Measurements from ENCODE around the gene HECA.
"Not testable (repeated sequence)": the region's sequence is repeated elsewhere in the genome, so short reads cannot be mapped to it uniquely, and the experiment has no call there.

HECA gene

DNA sequence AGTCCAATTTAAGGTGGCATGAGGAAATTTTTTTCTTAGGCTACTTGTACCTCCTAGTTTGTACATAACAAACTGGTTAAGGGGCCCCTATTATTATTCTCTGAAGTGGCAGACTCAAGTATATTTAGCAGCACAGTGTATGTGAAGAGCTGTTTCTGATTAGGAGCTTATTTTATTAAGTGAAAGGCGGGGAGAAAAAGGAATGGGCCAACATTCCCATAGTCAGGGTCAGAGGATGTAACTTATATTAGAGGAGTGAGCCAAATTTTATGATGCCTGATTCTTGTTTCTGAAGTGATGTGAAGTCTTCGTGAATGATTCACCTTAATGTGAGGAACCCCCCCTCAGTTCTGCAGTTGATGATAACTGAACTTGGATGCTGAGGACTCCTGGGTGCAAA lies 2.8 kb downstream of the HECA start:
- DNase-seq = no peak

DNA sequence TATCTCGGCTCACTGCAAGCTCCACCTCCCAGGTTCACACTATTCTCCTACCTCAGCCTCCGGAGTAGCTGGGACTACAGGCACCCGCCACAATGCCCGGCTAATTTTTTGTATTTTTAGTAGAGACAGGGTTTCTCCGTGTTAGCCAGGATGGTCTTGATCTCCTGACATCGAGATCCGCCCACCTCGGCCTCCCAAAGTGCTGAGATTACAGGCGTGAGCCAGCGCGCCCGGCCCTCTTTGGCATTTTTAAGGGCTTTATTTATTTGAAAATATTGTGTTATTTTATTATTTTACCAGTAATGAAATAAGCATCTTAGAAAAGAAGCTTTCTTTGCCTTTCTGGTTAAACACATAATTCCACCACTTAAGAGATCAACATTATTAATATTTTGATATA lies 6.0 kb downstream of the HECA start:
- DNase-seq = not testable (repeated sequence)

DNA sequence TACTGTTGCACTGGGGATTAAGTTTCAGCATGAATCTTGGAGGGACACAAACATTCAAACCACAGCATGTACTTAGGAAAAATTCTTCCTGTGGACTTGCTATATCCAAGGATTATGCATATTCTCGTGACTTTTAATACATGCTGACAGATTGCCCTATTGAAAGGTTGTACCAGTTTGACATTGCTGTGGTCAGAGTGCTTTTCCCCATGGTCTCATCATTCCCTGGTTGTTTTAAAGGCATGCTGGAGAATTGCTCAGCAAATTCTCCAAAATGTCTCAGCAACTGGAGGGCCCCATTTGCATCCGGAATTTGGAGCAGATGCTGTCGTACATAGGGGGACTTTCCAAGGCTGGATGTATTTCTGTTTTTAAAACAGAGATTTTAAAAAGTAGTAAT lies 7.4 kb downstream of the HECA start:
- DNase-seq = no peak

DNA sequence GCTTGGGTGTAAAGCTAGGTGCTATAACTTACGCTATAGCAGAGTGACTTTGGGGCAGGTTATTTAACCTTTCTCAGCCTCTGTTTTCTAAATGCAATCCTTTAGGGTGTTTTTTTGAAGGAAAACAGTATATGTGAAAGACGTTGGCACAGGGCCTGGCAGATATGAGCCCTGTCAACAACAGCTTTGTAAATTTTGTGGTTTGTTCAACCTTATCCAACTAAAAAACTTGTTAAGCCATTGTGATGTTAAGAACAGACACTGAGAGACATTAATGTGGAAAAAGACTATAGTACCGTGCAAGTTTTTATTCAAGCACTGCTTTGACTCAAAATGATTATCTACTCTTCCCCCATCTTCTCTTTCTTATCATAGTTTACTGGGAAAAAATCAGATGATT lies 8.2 kb downstream of the HECA start:
- DNase-seq = no peak

DNA sequence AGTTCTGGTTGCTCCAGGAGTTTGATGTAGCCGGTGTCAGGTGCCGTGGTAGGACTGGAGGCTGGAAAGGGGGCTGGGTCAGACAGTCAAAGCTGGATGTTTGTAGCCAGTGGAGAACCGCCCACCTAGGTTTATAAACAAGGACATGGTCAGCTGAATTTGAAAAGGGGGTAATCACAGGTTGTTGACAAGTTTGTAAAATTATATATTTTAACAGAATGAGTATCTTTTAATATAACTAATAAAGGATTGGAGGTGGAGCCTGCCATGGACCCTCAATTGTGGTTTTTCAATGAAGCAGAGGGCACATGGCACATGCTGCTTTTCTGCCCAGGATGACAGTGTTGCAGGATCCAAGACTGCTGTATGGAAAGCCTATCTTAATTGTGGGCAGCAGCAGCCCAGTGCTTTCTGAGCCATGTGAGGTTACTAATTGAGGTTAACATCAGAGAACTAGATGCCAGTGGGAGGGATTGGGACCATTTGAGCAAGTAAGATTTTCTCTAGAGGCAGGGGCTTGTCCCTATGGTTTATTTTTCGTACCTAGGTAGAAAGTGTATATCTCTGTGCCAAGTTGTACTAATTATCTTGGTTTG lies 9.7 kb downstream of the HECA start:
- DNase-seq = no peak

DNA sequence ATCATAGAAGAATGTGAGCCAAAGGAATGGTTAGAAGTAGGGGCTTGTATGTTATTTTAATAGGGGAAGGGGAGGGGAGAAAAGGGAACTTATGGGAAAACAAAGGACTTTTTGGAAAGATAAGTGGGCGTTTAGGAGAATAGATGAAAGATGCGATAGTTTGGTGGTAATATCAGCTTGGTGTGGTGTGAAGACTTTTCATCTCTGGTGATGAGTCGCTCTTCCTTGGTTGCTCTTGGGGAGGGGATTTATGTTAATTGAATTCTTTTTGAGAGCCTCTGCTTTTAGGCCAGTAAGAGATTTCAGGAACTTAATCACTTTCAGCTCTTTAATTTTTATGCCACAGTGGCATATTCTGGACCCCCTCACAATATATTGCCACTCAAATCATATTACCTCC lies 10.8 kb downstream of the HECA start:
- DNase-seq = no peak

DNA sequence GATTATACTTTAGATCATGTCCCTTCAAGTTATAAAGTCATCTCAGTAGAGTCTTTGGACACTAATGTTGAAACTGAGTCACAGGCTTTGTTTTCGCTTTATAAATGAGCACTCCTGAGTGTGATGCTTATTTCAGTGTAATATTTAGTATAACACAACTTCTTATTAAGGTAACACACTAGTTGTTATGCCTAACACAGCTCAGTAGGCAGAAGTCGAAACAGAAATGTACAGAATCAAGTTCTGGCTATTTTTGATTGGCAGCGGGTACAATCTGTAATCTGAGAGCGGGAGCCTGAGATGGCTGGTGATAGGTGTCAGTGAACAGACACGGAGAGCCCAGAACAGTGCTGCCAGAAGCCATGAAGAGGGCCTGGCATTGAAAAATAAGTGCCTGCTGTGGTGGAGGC lies 11.4 kb downstream of the HECA start:
- DNase-seq = no peak

DNA sequence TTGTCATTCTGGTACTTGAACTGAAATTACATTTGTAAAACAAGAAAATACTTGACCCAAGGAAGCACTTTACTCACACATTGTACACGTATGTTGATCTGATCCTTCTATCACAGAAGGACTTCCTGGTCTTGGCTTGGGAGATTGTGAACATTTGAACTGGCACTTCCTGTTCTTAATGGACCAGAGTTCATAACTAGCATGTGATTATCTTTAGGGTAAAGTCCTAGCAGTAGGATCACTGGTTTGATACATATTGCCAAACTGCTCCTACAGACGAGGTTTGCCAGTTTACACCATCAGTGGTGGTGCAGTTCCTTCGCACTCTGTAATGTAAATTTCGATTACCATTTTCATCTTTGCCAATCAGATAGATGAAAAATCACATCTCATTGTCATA lies 12.7 kb downstream of the HECA start:
- no peak for DNase-seq

DNA sequence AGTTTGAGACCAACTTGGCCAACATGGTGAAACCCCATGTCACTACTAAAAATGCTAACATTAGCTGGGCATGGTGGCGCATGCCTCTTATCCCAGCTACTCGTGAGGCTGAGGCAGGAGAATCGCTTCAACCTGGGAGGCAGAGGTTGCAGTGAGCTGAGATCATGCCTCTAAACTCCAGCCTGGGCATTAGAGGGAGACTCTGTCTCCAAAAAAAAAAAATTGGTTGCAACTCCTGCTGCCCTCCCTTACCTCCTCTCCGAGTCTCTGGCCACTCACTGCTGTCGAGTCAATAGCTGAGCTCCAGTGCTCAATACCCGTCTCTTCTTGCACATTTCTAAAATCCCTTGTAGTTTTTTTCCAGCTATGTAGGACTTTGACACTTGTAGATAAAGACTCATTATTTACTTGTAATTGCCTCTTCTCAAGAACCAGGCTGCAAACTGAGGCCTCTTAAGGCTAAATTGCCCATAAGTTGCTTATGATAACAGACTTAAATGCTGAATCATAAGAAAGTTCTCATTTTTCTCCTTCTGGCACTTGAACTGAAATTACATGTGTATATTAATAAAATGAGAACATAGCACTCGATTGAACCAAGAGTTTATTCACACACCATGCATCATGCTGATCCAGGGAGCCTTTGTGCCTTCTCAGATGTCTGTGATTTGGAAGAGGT lies 13.8 kb downstream of the HECA start:
- DNase-seq = no peak

DNA sequence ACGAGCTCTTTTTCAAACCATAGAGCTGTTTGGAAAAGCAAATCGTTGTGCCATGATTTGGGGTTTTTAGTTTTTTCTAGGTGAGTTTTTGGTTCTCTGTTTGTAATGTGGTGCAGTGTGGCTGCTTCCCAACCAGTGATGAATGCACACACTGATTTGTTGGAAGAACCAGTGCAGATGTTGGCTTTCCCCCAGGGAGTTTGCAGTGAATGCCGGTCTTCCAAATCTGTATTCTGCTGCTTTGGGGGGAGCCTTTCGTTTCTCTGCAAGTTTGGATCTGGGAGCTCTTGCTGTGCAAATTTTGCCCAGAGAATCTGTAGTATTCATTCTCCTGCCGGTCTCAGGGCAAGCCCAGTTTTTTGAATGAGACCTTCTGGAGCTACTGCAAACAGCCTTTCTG lies 14.5 kb downstream of the HECA start:
- no peak for DNase-seq

DNA sequence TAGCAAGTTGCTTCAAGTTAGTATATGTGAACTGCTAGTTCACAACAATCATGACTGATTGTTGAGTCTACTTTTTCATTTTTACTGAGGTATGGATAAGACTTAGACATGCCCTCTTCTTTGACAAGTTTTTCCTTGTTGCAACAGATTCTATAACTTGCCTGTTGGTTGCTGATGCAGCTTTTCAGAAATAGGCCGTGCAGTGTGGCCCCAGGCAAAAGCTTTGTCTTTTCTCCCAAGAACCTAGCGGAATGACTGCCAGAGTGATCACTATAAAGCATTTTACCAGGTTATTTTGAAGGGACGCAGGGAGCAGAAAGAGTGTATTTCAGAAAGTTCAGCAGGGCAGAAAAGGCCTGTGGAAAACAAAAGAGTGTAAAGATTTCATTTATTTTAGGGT lies 16.0 kb downstream of the HECA start:
- no peak for DNase-seq

DNA sequence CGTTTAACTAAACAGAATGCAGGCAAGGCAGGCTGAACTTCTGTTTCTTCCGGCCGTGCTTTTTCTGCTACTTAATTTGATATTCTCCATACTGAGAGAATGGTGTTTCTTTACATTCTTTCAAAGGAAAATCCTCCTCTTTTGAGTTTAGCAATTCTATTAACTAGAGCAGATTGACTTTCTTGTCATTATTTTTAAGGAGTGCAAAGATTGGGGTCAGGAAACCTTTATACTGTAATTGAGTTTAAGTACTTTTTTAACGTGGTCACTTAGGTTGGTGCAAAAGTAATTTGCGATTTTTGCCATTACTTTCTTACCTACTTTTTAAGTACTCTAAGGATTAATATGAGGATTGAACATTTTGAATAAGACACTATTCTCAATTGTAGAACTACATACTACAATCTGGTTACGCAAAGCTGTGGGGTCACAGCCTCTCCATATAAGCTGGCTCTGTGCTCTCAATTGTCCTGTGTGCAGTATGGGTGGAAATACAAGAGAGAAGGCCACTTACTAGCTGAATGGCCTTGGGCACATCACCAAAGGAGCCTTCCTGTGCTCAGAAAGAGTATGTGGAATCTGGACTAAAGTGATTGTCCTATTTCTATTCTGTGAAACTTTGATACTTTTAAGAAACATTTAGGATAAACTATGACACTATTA lies 16.7 kb downstream of the HECA start:
- no peak for DNase-seq

DNA sequence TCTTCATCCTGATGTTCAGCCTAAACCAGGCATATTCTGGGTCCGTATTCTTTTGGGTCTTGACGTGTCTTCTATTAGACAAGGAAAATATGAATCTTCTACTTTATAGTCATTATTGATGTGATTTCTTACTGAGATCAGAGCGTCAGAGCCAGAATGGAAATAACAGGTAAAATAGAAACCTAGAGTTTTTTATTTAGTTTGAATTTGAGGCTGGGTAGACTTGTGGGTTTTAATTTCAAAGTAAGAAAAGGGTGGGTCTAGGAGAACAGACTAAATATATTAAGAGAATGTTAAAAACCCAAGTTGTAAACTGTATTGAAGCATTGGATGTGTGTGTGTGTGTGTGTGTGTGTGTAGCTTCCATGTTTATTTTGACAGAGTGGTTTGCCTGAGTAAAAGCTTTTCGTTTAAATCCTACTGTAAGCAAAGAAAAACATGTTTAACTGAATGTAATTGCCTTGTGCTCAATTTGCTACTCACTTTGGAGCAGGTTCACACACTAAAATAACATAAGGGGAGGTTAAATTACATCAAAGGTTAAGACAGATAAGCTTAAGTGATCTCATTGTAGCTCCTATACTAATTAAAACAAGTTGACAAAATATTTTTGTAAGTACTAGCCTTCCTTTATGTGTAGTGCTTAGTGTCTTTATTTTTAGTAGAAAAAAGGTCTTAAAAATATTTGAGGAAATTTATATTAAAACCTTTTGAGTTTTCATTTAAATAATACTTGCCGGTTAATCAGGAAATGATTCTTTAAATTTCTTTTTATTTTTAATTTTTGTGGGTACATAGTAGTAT lies 17.4 kb downstream of the HECA start:
- no peak for DNase-seq

DNA sequence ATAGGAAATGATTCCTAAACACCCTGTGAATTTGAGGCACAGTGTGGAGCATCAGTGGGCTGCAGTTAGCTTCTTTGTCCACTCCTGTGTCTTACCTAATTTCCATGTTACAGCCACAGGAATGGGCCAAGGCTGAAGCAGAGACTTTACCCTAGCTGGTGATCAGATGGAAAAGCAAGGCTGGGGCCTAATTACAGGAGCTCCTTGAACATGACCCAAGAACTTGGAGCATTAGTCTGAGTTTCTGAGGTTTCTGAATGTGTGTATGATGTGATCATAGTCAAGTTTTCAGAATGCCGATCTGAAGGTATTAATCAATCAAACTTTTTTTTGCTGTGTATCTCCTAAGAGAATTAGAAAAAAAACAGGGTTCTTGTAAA lies 18.0 kb downstream of the HECA start:
- DNase-seq = no peak

DNA sequence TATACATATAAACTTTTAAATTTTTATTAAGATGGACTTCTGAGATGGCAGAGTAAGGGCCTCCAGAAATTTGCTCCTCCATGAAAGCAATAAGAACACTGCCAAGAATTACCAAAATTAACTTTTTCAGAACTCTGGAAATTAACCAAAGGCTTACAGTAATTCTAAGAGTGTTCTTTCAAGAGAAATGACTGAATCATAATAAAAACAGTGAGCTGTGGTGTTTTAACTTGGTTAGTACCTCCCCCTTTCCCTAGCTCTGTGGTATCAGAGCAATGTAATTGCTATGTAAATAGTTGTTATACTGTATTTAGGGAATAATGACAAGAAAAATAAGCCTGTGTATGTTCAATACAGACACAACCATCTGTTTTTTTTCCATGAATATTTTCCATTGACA lies 19.0 kb downstream of the HECA start:
- DNase-seq = no peak

DNA sequence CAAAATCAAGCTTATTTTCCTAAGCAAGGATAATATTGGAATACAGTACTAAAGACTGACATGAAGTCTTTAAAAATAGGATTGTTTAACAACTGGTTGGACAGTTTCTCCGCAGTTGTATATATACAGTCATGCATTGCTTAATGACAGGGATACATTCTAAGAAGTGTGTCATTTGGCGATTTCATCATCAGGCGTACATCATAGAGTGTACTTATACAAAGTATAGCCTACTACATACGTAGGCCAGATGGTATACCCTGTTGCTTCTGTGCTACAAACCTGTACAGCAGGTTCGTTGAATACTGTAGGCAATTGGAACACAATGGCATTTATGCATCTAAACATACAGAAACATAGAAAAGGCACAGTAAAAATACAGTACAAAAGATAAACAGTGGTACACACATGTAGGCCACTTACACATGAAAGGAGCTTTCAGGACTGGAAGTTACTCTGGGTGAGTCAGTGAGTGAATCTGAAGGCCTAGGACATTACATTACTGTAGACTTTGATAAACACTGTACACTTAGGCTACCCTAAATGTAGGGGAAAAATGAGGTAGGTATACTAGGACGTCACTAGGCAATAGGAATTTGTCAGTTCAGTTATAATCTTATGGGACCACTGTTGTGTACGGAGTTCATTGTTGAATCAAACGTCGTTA lies 20.1 kb downstream of the HECA start:
- DNase-seq = no peak

DNA sequence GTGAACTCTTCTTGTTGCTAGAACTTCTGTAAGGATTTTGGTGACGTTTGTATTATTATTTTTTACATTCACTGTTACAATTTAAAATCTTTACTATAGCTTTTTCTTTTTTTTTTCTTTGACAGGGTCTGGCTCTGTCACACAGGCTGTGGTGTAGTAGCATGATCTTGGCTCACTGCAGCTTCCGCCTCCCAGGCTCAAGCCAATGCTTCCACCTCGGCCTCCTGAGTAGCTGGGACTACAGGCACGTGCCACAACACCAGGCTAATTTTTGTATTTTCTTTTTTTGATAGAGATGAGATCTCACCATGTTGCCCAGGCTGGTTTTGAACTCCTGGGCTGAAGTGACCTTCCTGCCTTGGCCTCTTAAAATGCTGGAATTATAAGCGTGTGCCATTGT lies 21.2 kb downstream of the HECA start:
- DNase-seq = no peak

DNA sequence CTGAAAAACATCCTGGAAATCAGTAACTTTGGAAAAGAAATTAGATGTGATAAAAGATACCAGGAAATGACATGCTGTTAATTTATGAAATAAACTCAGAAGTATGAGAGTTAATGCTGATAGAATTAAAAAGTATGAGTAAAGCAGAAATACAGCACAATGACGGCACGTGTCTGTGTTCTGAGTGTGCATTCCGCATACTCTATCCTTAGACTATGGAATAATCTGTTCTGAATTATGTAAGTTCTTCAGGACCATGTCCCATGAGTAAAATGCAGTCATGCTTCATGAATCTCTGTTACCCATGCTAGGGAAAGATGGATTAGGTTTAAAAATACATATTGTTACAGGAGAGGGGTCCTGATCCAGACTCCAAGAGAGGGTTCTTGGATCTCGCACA lies 21.7 kb downstream of the HECA start:
- DNase-seq = no peak

DNA sequence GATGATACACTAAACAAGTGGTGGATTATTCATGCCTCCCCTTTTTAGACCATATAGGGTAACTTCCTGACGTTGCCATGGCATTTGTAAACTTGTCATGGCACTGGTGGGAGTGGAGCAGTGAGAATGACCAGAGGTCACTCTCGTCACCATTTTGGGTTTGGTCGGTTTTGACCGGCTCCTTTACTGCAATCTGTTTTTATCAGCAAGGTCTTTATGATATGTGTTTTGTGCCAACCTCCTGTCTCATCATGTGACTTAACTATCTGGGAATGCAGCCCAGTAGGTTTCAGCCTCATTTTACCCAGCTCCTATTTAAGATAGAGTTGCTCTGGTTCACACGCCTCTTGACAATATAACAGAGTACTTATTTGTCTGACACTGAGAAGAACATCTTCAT lies 22.2 kb downstream of the HECA start:
- DNase-seq = not testable (repeated sequence)

DNA sequence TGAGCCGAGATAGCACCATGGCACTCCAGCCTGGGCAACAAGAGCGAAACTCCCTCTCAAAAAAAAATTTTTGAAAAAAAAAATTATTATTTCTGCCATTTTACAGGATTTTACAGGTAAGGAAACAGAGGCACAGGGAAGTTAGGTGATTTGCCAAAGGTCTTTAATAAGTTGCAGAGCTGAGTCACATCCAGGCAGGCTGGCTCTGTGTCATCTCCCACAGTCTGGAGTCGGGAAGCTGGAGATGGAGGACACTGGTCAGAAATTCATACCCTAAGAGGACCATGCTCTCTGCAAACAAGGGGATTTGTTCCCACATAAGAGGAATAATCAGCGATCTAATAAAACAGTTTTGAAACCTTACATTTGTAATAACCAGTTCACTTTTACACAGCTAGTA lies 24.1 kb downstream of the HECA start:
- no peak for DNase-seq

DNA sequence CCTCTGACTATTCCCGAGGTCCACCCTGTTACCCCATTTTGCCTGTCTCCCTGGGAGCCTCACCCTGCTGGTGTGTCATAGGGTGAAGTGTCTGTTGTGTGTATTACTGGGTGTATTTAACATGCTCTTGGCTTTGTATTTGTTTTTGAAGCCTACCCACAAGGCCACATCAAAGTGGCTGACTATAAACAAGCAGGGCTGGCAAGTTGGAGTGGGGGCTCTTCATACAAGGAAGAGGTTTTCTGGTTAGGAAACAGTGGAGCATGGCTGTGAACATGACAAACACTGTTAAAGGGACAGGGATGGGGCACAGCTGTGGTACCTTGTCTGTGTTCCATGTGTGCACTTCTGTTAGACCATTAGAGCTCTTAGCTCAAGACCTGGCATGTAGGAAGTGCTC lies 26.3 kb downstream of the HECA start:
- no peak for DNase-seq

DNA sequence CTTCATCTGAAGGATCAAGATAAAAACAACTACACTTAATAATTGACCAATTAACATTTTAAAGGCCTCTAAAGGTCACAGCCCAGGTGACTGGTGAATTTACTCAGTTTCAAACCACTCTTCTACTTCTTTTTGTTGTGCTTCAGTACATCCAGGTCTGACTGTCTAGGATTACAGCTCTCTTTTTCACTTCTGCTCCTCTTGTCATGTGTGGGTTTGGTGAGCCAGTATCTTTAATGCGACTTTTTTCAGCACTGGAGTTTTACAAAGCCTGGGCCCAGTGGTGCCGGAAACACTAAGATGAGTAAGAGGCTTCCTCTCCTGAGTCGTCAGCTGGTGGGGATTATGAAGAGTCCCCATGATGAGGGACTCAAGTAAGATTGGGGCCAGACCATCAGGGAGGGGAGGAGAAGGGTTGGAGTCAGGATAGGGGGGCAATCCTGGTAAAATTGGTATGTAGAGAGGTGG lies 27.0 kb downstream of the HECA start:
- DNase-seq = no peak

DNA sequence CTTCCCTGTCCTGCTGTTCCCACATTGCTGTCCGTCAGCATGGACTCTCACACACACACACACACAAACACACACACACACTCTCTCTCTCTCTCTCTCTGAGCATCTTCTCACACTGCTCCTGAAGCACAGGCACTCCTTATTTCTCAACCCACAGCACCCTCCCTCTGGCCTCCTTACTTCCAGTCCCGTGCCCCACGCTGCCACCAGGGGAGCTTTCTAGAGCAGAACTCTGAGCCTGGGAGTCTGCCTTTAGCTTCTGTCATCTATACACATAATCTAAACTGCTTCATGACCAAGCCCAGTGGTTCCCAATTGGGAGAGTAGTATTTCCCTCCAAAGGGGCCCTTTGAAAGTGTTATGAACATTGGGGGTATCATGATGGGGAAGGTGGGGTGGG lies 29.1 kb downstream of the HECA start:
- no peak for DNase-seq
